Endothelial cell of umbilical vein (primary cell): ENCODE data around the gene MACROD2. TPM values are rescaled to one million over a fixed set of nuclear protein-coding genes. Genes with fewer than 3 reads are reported as not detected.

ENCODE experiments used
- BruUV-seq: library from RNA; stranded (reverse); fragments of 400-500 nt; replicated peaks from 2 replicates; lab custom pipeline; 2021; lab: Mats Ljungman, UMichigan
- CTCF ChIA-PET: fragments of 300-600, 350-600 bp; sonication (Branson Sonifier 250); formaldehyde crosslinking; loops from one replicate; lab custom pipeline; 2021; ENCODE audit warnings: antibody characterized with exemption, inconsistent platforms; lab: Charles Lee
- POLR2A ChIA-PET: fragments of 300-600, 350-600 bp; sonication (Branson Sonifier 250); formaldehyde crosslinking; loops from one replicate; lab custom pipeline; 2021; ENCODE audit warnings: antibody characterized with exemption, inconsistent platforms; lab: Charles Lee
- DNase-seq: peaks from one replicate; pipeline ENCODE4 v3.0.0-alpha.2; 2011; ENCODE audit warnings: low read depth, low spot score
- FAIRE-seq: peaks from 2 replicates; lab custom pipeline; 2011; peaks lifted over from hg19 to GRCh38; lab: Jason Lieb, UNC
- H2AFZ ChIP-seq: 2 replicates; pipeline ENCODE4 v1.6.0; 2012; ENCODE audit warnings: low read depth, low read length, control low read depth, inconsistent platforms
- H3K27ac ChIP-seq: 2 replicates; pipeline ENCODE4 v1.5.1; 2011; ENCODE audit warnings: low read depth, mild to moderate bottlenecking, control low read depth, low read length, moderate library complexity; ENCODE audit not compliant: insufficient read depth
- H3K27me3 ChIP-seq, 2 experiments: 2 replicates each; pipeline versions ENCODE4 v1.6.0 to v1.6.1; 2011; ENCODE audit warnings: low read length in 2 of 2, mixed read lengths in 1 of 2; ENCODE audit not compliant: control insufficient read depth in 2 of 2, insufficient read depth in 2 of 2
- H3K36me3 ChIP-seq, 2 experiments: 2 replicates in 1 of 2; 3 replicates in 1 of 2; pipeline ENCODE4 v1.5.1; 2011; ENCODE audit warnings: low read length in 2 of 2, mild to moderate bottlenecking in 1 of 2, moderate library complexity in 1 of 2; ENCODE audit not compliant: control insufficient read depth in 2 of 2, insufficient read depth in 2 of 2; ENCODE audit errors: extremely low read depth in 1 of 2
- H3K4me1 ChIP-seq: 3 replicates; pipeline ENCODE4 v1.5.1; 2011; ENCODE audit warnings: mild to moderate bottlenecking, low read length; ENCODE audit not compliant: control insufficient read depth, insufficient read depth; ENCODE audit errors: extremely low read depth
- H3K4me2 ChIP-seq: 2 replicates; pipeline ENCODE4 v1.6.1; 2011; ENCODE audit warnings: low read length, control low read depth, mixed read lengths; ENCODE audit not compliant: insufficient read depth
- H3K4me3 ChIP-seq, 3 experiments: fragments of 200-600 bp in 1 of 3; sonication (generic), shearing (Covaris generic) in 1 of 3; replicated peaks in 1 of 3; 2 replicates each; pipeline ENCODE4 v1.5.1; 2011 to 2016; ENCODE audit warnings: control low read depth in 3 of 3, low read length in 3 of 3, mild to moderate bottlenecking in 2 of 3, inconsistent platforms in 1 of 3, low read depth in 1 of 3, moderate library complexity in 1 of 3; ENCODE audit not compliant: insufficient read depth in 1 of 3
- H3K79me2 ChIP-seq: 2 replicates; pipeline ENCODE4 v1.6.0; 2012; ENCODE audit warnings: low read length, inconsistent platforms; ENCODE audit not compliant: control insufficient read depth, insufficient read depth
- H3K9ac ChIP-seq: replicated peaks from 2 replicates; pipeline ENCODE3; 2011; ENCODE audit warnings: low read length, control low read depth; ENCODE audit not compliant: insufficient read depth; ENCODE audit errors: extremely low read depth
- H3K9me1 ChIP-seq: replicated peaks from 3 replicates; pipeline ENCODE4 v1.6.0; 2011; ENCODE audit warnings: mild to moderate bottlenecking, low read length; ENCODE audit not compliant: control insufficient read depth, insufficient read depth; ENCODE audit errors: extremely low read depth
- H3K9me3 ChIP-seq: replicated peaks from 2 replicates; pipeline ENCODE4 v1.5.1; 2012; ENCODE audit warnings: low read length, inconsistent platforms; ENCODE audit not compliant: control insufficient read depth, insufficient read depth
- H4K20me1 ChIP-seq: replicated peaks from 2 replicates; pipeline ENCODE3; 2011; ENCODE audit warnings: mild to moderate bottlenecking, low read length; ENCODE audit not compliant: control insufficient read depth, insufficient read depth; ENCODE audit errors: extremely low read depth
- CTCF ChIP-seq, 2 donors: IDR thresholded peaks; 1 replicate in 1 of 2; 2 replicates in 1 of 2; pipeline ENCODE4 v1.5.1; 2011; ENCODE audit warnings: low read length in 2 of 2, mild to moderate bottlenecking in 2 of 2, moderate library complexity in 2 of 2, control low read depth in 1 of 2, inconsistent platforms in 1 of 2, low read depth in 1 of 2; ENCODE audit not compliant: insufficient read depth in 1 of 2; ENCODE audit errors: extremely low read depth in 1 of 2
- EZH2 ChIP-seq: IDR thresholded peaks from 2 replicates; pipeline ENCODE4 v1.6.1; 2012; ENCODE audit warnings: borderline replicate concordance, low read depth, mild to moderate bottlenecking, moderate library complexity, low read length, inconsistent platforms; ENCODE audit not compliant: severe bottlenecking
- FOS ChIP-seq: IDR thresholded peaks from 2 replicates; pipeline ENCODE4 v1.6.1; 2011; ENCODE audit warnings: mild to moderate bottlenecking, low read length, moderate library complexity, borderline replicate concordance; ENCODE audit not compliant: insufficient read depth
- GATA2 ChIP-seq: IDR thresholded peaks from 2 replicates; pipeline ENCODE4 v1.7.0; 2011; ENCODE audit warnings: low read depth, mild to moderate bottlenecking, moderate library complexity, mixed read lengths, low read length; ENCODE audit not compliant: insufficient read length, insufficient read depth
- JUN ChIP-seq: IDR thresholded peaks from 2 replicates; pipeline ENCODE4 v1.6.1; 2011; ENCODE audit warnings: borderline replicate concordance, low read depth; ENCODE audit not compliant: insufficient read length, insufficient read depth
- MAX ChIP-seq: IDR thresholded peaks from 2 replicates; pipeline ENCODE4 v1.6.1; 2011; ENCODE audit not compliant: insufficient read depth, insufficient read length
- MYC ChIP-seq: IDR thresholded peaks from one replicate; pipeline ENCODE4 v1.6.1; 2011; ENCODE audit warnings: mild to moderate bottlenecking, low read depth, low read length
- POLR2A ChIP-seq: IDR thresholded peaks from 2 replicates; pipeline ENCODE4 v1.6.1; 2012; ENCODE audit warnings: low read depth, mild to moderate bottlenecking, control low read depth, low read length
- POLR2AphosphoS5 ChIP-seq: IDR thresholded peaks from 2 replicates; pipeline ENCODE4 v1.6.1; 2012; ENCODE audit warnings: low read depth, mild to moderate bottlenecking, control low read depth, low read length, moderate library complexity; ENCODE audit not compliant: insufficient read depth
- dilution Hi-C: fragments of 300-500 bp; cut with MboI; formaldehyde crosslinking; loops from one replicate; pipeline ENCODE4 v1.15.0; 2019; ENCODE audit warnings: low sequenced_read_pairs; ENCODE audit not compliant: extremely low pct_ligation_motif_present
- intact Hi-C: fragments of 100-400 bp; cut with micrococcal nuclease; formaldehyde crosslinking; loops from one replicate; pipeline ENCODE4 v1.10.0; 2022
- polyA plus RNA-seq, 4 experiments: library from polyadenylated mRNA; depleted of rRNA in 3 of 4; stranded (reverse) in 3 of 4; unstranded in 1 of 4; fragments of >200 nt; gene quantifications; 2 replicates each; pipeline versions ENCODE4 v1.2.1 to v1.2.3, GENCODE V29; 2011 to 2012; ENCODE audit warnings: missing spikeins in 1 of 4
- total RNA-seq: library from RNA; stranded (reverse); gene quantifications from 2 replicates; pipeline ENCODE4 v1.2.3, GENCODE V29; 2021

Gene MACROD2
- total and polyA plus RNA-seq, 2 donors (not counting 3 experiments of a cell fraction or from before 2014, with no cell fraction given) = 0.11 to 0.73 TPM

GRCh38 chr20:14386726-14387125 is 391.4 kb downstream of the MACROD2 start:
- no peak overlapping the region for H3K4me2 ChIP-seq
- DNase-seq (no peak), FAIRE-seq (no peak)
- H3K36me3 ChIP-seq = no peaks in the 10 kb centered on the region
- no peak for TF ChIP-seq EZH2
- TF ChIP-seq MYC = no peak
- no peak for TF ChIP-seq MAX
- TF ChIP-seq JUN = no peak
- no peak for TF ChIP-seq POLR2A
- no peak for TF ChIP-seq POLR2AphosphoS5
- TF ChIP-seq GATA2 = no peak
- TF ChIP-seq CTCF (IDR thresholded peaks at IDR 0.05; ENCODE audit: extremely low read depth in 1 of 2, insufficient read depth in 1 of 2, low read depth in 1 of 2, low read length in 2 of 2) = no peak
- TF ChIP-seq FOS = no peak
- no peaks in the 10 kb centered on the region for H3K9me1 ChIP-seq
- H3K4me3 ChIP-seq = no peak overlapping the region
- no peaks in the 10 kb centered on the region for H4K20me1 ChIP-seq
- H3K27ac ChIP-seq = no peak overlapping the region
- ChIA-PET POLR2A (no interaction called here), CTCF (no interaction called here)
- no peak overlapping the region for H3K9ac ChIP-seq
- no peak overlapping the region for H2AFZ ChIP-seq
- dilution Hi-C loops = no loop called here
- no peaks in the 10 kb centered on the region for H3K79me2 ChIP-seq
- no peaks in the 10 kb centered on the region for H3K4me1 ChIP-seq
- H3K9me3 ChIP-seq = no peaks in the 10 kb centered on the region
- no peaks in the 10 kb centered on the region for H3K27me3 ChIP-seq
- intact Hi-C loops = no loop called here
- BruUV-seq = no TSS peak
